ENCODE results near the gene ZNF441.

GRCh38 chr19:11745869-11746268 is 20.9 kb upstream of the ZNF441 start:
- TF ChIP-seq CTCF (conservative IDR thresholded peaks at IDR 0.05 in 1 of 2, IDR thresholded peaks at IDR 0.05 in 1 of 2; ENCODE audit: extremely low read depth in 1 of 2, insufficient read depth in 1 of 2, low read depth in 1 of 2, low read length in 2 of 2) (no peak), EZH2 (IDR thresholded peaks at IDR 0.05; ENCODE audit: borderline replicate concordance, low read length) (no peak)
